Naive thymus-derived CD4-positive, alpha-beta T cell (primary cell): ENCODE data around the gene PRKN. TPM values are rescaled to one million over a fixed set of nuclear protein-coding genes. Genes with fewer than 3 reads are reported as not detected.

Experiments used
- ATAC-seq: fragments of 150-1000 bp; cut with Tn5 transposase; 2 replicates; pipeline ENCODE4 v1.10.0; 2021; ENCODE audit warnings: mild to moderate bottlenecking, moderate library complexity
- CTCF ChIA-PET: fragments of 350-600 bp; sonication (Branson Sonifier 250); formaldehyde crosslinking; loops from one replicate; lab custom pipeline; 2021; ENCODE audit warnings: antibody characterized with exemption; lab: Charles Lee
- POLR2A ChIA-PET: fragments of 350-600 bp; sonication (Branson Sonifier 250); formaldehyde crosslinking; loops from one replicate; lab custom pipeline; 2021; ENCODE audit warnings: antibody characterized with exemption, inconsistent platforms; lab: Charles Lee
- DNase-seq, 9 donors: peaks; one replicate each; pipeline versions ENCODE4 v3.0.0 to v3.0.0-alpha.2; 2020 to 2022; ENCODE audit warnings: mixed read lengths in 1 of 9
- H3K27ac ChIP-seq: one replicate; pipeline ENCODE4 v1.7.0; 2013; ENCODE audit warnings: mild to moderate bottlenecking, low read depth, low read length, moderate library complexity
- H3K27me3 ChIP-seq, 2 donors: one replicate each; pipeline ENCODE4 v1.7.0; 2013; ENCODE audit warnings: low read length in 2 of 2, mild to moderate bottlenecking in 2 of 2, moderate library complexity in 2 of 2; ENCODE audit not compliant: control insufficient read depth in 2 of 2, insufficient read depth in 2 of 2
- H3K36me3 ChIP-seq, 3 experiments: 1 replicate in 2 of 3; 2 replicates in 1 of 3; pipeline ENCODE4 v1.7.0; 2013; ENCODE audit warnings: low read length in 3 of 3, mild to moderate bottlenecking in 3 of 3, moderate library complexity in 1 of 3; ENCODE audit not compliant: insufficient read depth in 3 of 3, control insufficient read depth in 2 of 3
- H3K4me1 ChIP-seq, 2 donors: one replicate each; pipeline ENCODE4 v1.7.0; 2013; ENCODE audit warnings: low read length in 2 of 2, mild to moderate bottlenecking in 2 of 2, moderate library complexity in 1 of 2; ENCODE audit not compliant: control insufficient read depth in 2 of 2, insufficient read depth in 2 of 2
- H3K4me3 ChIP-seq: 2 replicates; pipeline ENCODE4 v1.7.0; 2013; ENCODE audit warnings: mild to moderate bottlenecking, low read length
- H3K9me3 ChIP-seq, 3 experiments: 1 replicate in 2 of 3; 2 replicates in 1 of 3; pipeline ENCODE4 v1.7.0; 2013; ENCODE audit warnings: low read length in 3 of 3; ENCODE audit not compliant: control insufficient read depth in 2 of 3
- H3K27ac Mint-ChIP-seq, 9 donors: one replicate each; pipeline ENCODE4 v1.8.0; 2020 to 2022; ENCODE audit warnings: mixed read lengths in 9 of 9, mild to moderate bottlenecking in 8 of 9, moderate library complexity in 5 of 9, inconsistent platforms in 2 of 9
- H3K27me3 Mint-ChIP-seq, 5 donors: one replicate each; pipeline ENCODE4 v1.8.0; 2021 to 2022; ENCODE audit warnings: mixed read lengths in 5 of 5, mild to moderate bottlenecking in 1 of 5
- H3K36me3 Mint-ChIP-seq, 5 donors: one replicate each; pipeline ENCODE4 v1.8.0; 2020 to 2022; ENCODE audit warnings: mixed read lengths in 5 of 5, mild to moderate bottlenecking in 3 of 5, inconsistent platforms in 1 of 5
- H3K4me1 Mint-ChIP-seq, 7 donors: one replicate each; pipeline ENCODE4 v1.8.0; 2020 to 2022; ENCODE audit warnings: mixed read lengths in 7 of 7, mild to moderate bottlenecking in 3 of 7, inconsistent platforms in 1 of 7
- H3K4me3 Mint-ChIP-seq, 10 donors: one replicate each; pipeline ENCODE4 v1.8.0; 2020 to 2022; ENCODE audit warnings: mild to moderate bottlenecking in 10 of 10, mixed read lengths in 10 of 10, moderate library complexity in 6 of 10, inconsistent platforms in 2 of 10
- H3K9me3 Mint-ChIP-seq, 11 donors: one replicate each; pipeline ENCODE4 v1.8.0; 2020 to 2022; ENCODE audit warnings: mixed read lengths in 11 of 11, mild to moderate bottlenecking in 4 of 11, inconsistent platforms in 1 of 11, moderate library complexity in 1 of 11
- intact Hi-C, 2 donors: fragments of 100-400 bp; cut with micrococcal nuclease; formaldehyde crosslinking; loops; one replicate each; pipeline ENCODE4 v1.15.1; 2023
- polyA plus RNA-seq, 2 donors: library from polyadenylated mRNA; unstranded; fragments of 300-500 nt; fragmentation: Illumina TruSeq; gene quantifications; one replicate each; pipeline ENCODE4 v1.2.3, GENCODE V29; 2021
- total RNA-seq, 6 experiments: library from RNA in 5 of 6; stranded (reverse) in 5 of 6; gene quantifications; 1 replicate in 5 of 6; 2 replicates in 1 of 6; pipeline ENCODE4 v1.2.3 and lab custom pipeline; 2021 to 2026

The PRKN gene
- total and polyA plus RNA-seq, 7 experiments from 2014 or later: 0.44 to 10.3 (median 8.1) TPM

- H3K27ac ChIP-seq: no peak overlapping the region
- Mint-ChIP-seq H3K9me3 (peaks cover 0 to 9% (median 3%) of the 10 kb centered on the region in 11 donors), H3K27me3 (no peaks in the 10 kb centered on the region), H3K4me1 (no peaks in the 10 kb centered on the region), H3K27ac (no peak overlapping the region), H3K4me3 (no peak overlapping the region), H3K36me3 (peaks cover 0 to 13% (median 3%) of the 10 kb centered on the region in 5 donors)
- DNase-seq: no peak
- ATAC-seq: no peak
- ChIA-PET POLR2A (no interaction called here), CTCF (interaction anchor here (1.0 kb wide), 1 partner anchor 8 kb away, joined by 3 read pairs; no protein-coding TSS in a partner anchor)
- intact Hi-C loops: no loop called here
- no peak overlapping the region for H3K4me3 ChIP-seq
- no peaks in the 10 kb centered on the region for H3K9me3 ChIP-seq
- no peaks in the 10 kb centered on the region for H3K27me3 ChIP-seq
- H3K36me3 ChIP-seq: no peaks in the 10 kb centered on the region
- no peaks in the 10 kb centered on the region for H3K4me1 ChIP-seq
Measured at GRCh38 chr6:162220876-162221275, 506.7 kb downstream of the PRKN start.

GRCh38 chr6:162219266-162219665, 508.3 kb downstream of the PRKN start:
- intact Hi-C loops: no loop called here

GRCh38 chr6:162217811-162218493, 509.6 kb downstream of the PRKN start:
- ATAC-seq (no peak), DNase-seq (no peak)
- Histone ChIP-seq H3K4me3 (no peak overlapping the region), H3K4me1 (no peaks in the 10 kb centered on the region), H3K36me3 (no peaks in the 10 kb centered on the region), H3K9me3 (no peaks in the 10 kb centered on the region), H3K27ac (no peak overlapping the region), H3K27me3 (no peaks in the 10 kb centered on the region)
- Mint-ChIP-seq H3K36me3 (peaks cover 0 to 13% (median 3%) of the 10 kb centered on the region in 5 donors), H3K4me1 (no peaks in the 10 kb centered on the region), H3K27me3 (no peaks in the 10 kb centered on the region), H3K27ac (no peak overlapping the region), H3K4me3 (no peak overlapping the region), H3K9me3 (peaks cover 0 to 5% (median 0%) of the 10 kb centered on the region in 11 donors)
- POLR2A ChIA-PET: no interaction called here
- intact Hi-C loops: no loop called here
- CTCF ChIA-PET: no interaction called here

More at GRCh38 chr6:162219266-162219665, 508.3 kb downstream of the PRKN start:
- no peaks in the 10 kb centered on the region for H3K27me3 ChIP-seq
- Mint-ChIP-seq H3K4me3 (no peak overlapping the region), H3K27me3 (no peaks in the 10 kb centered on the region), H3K4me1 (no peaks in the 10 kb centered on the region), H3K9me3 (peaks cover 0 to 5% (median 0%) of the 10 kb centered on the region in 11 donors), H3K36me3 (peaks cover 0 to 13% (median 3%) of the 10 kb centered on the region in 5 donors), H3K27ac (no peak overlapping the region)
- no peaks in the 10 kb centered on the region for H3K9me3 ChIP-seq
- no peak for DNase-seq
- POLR2A ChIA-PET: no interaction called here
- H3K36me3 ChIP-seq: no peaks in the 10 kb centered on the region
- H3K27ac ChIP-seq: no peak overlapping the region
- CTCF ChIA-PET: no interaction called here
- H3K4me1 ChIP-seq: no peaks in the 10 kb centered on the region
- ATAC-seq: no peak
- no peak overlapping the region for H3K4me3 ChIP-seq

- ChIA-PET POLR2A (no interaction called here), CTCF (no interaction called here)
- DNase-seq (no peak), ATAC-seq (no peak)
- peaks cover 0 to 5% (median 0%) of the 10 kb centered on the region in 11 donors for H3K9me3 Mint-ChIP-seq
- intact Hi-C loops: no loop called here
- Histone ChIP-seq H3K4me3 (no peak overlapping the region), H3K9me3 (no peaks in the 10 kb centered on the region), H3K27me3 (no peaks in the 10 kb centered on the region), H3K4me1 (no peaks in the 10 kb centered on the region), H3K36me3 (no peaks in the 10 kb centered on the region), H3K27ac (no peak overlapping the region)
- H3K27ac Mint-ChIP-seq: no peak overlapping the region
- H3K27me3 Mint-ChIP-seq: no peaks in the 10 kb centered on the region
- H3K36me3 Mint-ChIP-seq: peaks cover 0 to 10% (median 3%) of the 10 kb centered on the region in 5 donors
- no peak overlapping the region for H3K4me3 Mint-ChIP-seq
- H3K4me1 Mint-ChIP-seq: no peaks in the 10 kb centered on the region
Measured at GRCh38 chr6:162217058-162217457, 510.5 kb downstream of the PRKN start.

- intact Hi-C loops: no loop called here
- H3K36me3 Mint-ChIP-seq: peaks cover 0 to 12% (median 0%) of the 10 kb centered on the region in 5 donors
- Histone ChIP-seq H3K9me3 (no peaks in the 10 kb centered on the region), H3K4me3 (no peak overlapping the region), H3K4me1 (no peaks in the 10 kb centered on the region), H3K27me3 (no peaks in the 10 kb centered on the region), H3K36me3 (no peaks in the 10 kb centered on the region), H3K27ac (no peak overlapping the region)
- peaks cover 0 to 10% (median 4%) of the 10 kb centered on the region in 11 donors for H3K9me3 Mint-ChIP-seq
- ATAC-seq (no peak), DNase-seq (no peak)
- ChIA-PET CTCF (no interaction called here), POLR2A (no interaction called here)
- H3K4me3 Mint-ChIP-seq: no peak overlapping the region
- no peak overlapping the region for H3K27ac Mint-ChIP-seq
- no peaks in the 10 kb centered on the region for H3K27me3 Mint-ChIP-seq
- H3K4me1 Mint-ChIP-seq: no peaks in the 10 kb centered on the region
Measured at GRCh38 chr6:162211777-162212176, 515.8 kb downstream of the PRKN start.

GRCh38 chr6:162211022-162211421, 516.5 kb downstream of the PRKN start:
- no peaks in the 10 kb centered on the region for H3K36me3 ChIP-seq
- no peak overlapping the region for H3K4me3 ChIP-seq
- no peak overlapping the region for H3K27ac Mint-ChIP-seq
- ChIA-PET CTCF (no interaction called here), POLR2A (no interaction called here)
- H3K27me3 Mint-ChIP-seq: no peaks in the 10 kb centered on the region
- H3K27me3 ChIP-seq: no peaks in the 10 kb centered on the region
- intact Hi-C loops: no loop called here
- H3K36me3 Mint-ChIP-seq: peaks cover 0 to 12% (median 0%) of the 10 kb centered on the region in 5 donors
- H3K4me3 Mint-ChIP-seq: no peak overlapping the region
- H3K27ac ChIP-seq: no peak overlapping the region
- H3K9me3 ChIP-seq: no peaks in the 10 kb centered on the region
- peaks cover 0 to 10% (median 4%) of the 10 kb centered on the region in 11 donors for H3K9me3 Mint-ChIP-seq
- ATAC-seq (no peak), DNase-seq (no peak)
- H3K4me1 ChIP-seq: no peaks in the 10 kb centered on the region
- H3K4me1 Mint-ChIP-seq: peaks cover 0 to 2% (median 0%) of the 10 kb centered on the region in 7 donors

GRCh38 chr6:162203287-162203686, 524.3 kb downstream of the PRKN start:
- peaks cover 0 to 4% (median 0%) of the 10 kb centered on the region in 11 donors for H3K9me3 Mint-ChIP-seq
- H3K27me3 Mint-ChIP-seq: no peaks in the 10 kb centered on the region
- Histone ChIP-seq H3K27ac (no peak overlapping the region), H3K36me3 (no peaks in the 10 kb centered on the region), H3K4me1 (no peaks in the 10 kb centered on the region), H3K27me3 (no peaks in the 10 kb centered on the region), H3K9me3 (no peaks in the 10 kb centered on the region), H3K4me3 (no peak overlapping the region)
- CTCF ChIA-PET: no interaction called here
- intact Hi-C loops: no loop called here
- peaks cover 0 to 2% (median 0%) of the 10 kb centered on the region in 7 donors for H3K4me1 Mint-ChIP-seq
- no peak for DNase-seq
- no peak overlapping the region for H3K4me3 Mint-ChIP-seq
- H3K27ac Mint-ChIP-seq: no peak overlapping the region
- ATAC-seq: no peak
- H3K36me3 Mint-ChIP-seq: peaks cover 0 to 21% (median 5%) of the 10 kb centered on the region in 5 donors
- POLR2A ChIA-PET: no interaction called here
